ENCODE data around the gene GALNT13. TPM values are rescaled to one million over a fixed set of nuclear protein-coding genes. Genes with fewer than 3 reads are reported as not detected.

GALNT13 gene
- total and polyA plus RNA-seq, 4 donors: not detected

DNA sequence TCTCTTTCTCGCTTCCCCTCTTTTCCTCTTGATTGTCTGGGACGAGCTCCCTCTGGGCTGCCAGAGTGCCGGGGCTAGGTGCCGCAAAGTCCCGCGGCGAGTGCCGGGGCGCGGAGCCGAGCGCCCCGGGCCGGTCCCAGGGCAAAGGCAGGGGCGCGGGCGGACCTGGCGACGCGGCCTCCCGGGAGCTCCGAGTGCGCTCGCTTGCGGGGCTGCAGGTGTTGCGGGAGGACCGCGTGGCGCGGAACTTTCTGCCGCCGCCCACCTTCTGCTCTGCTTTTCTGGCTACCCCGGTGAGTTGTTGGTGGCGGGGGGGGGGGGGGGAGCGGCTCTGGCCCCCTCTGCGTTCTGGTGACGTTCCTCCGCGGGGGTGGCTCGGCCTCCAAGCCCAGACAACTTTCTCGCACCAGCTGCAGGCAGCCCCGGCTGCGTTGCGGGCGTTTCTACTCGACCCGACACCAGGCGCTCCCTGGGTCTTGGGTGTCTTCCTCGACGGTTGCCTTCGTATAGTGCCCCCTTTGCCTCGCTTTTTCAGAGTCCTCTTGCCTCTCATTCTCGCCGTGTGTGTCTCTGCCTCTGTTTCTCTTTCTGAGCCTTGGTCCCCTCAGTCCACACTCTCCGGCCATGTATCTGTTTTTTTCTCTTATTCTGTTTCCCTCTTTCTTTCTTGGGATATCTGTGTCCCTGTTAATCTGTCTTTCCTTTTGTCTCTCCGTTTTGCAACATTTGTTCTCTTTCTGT, 759 bp downstream of the GALNT13 start:
- peaks cover 0 to 9% (median 1%) of the 10 kb centered on the region in 4 donors for H3K27me3 ChIP-seq (ENCODE audit: control insufficient read depth in 4 of 4, insufficient read depth in 4 of 4, low read length in 3 of 4)
- H3K4me1 ChIP-seq (ENCODE audit: control insufficient read depth in 4 of 4, insufficient read depth in 4 of 4, low read length in 3 of 4): peaks cover 0 to 3% (median under 1%) of the 10 kb centered on the region in 4 donors
- no peak for TF ChIP-seq FOXA2 (IDR thresholded peaks at IDR 0.05)
- TF ChIP-seq GABPA (IDR thresholded peaks at IDR 0.05 in 1 of 2, conservative IDR thresholded peaks at IDR 0.05 in 1 of 2): no peak
- TF ChIP-seq TAF1 (conservative IDR thresholded peaks at IDR 0.05): no peak
- no peak for TF ChIP-seq ATF3 (IDR thresholded peaks at IDR 0.05)
- TF ChIP-seq HNF4G (IDR thresholded peaks at IDR 0.05): no peak
- TF ChIP-seq JUND (IDR thresholded peaks at IDR 0.05): no peak
- no peak for TF ChIP-seq EGR1 (IDR thresholded peaks at IDR 0.05; ENCODE audit: low read depth in 2 of 2)
- no peak for TF ChIP-seq FOXA1 (IDR thresholded peaks at IDR 0.05)
- no peak for TF ChIP-seq YY1 (IDR thresholded peaks at IDR 0.05)
- no peak for TF ChIP-seq REST (IDR thresholded peaks at IDR 0.05)
- no peak for TF ChIP-seq RAD21 (IDR thresholded peaks at IDR 0.05)
- no peak for TF ChIP-seq RXRA (IDR thresholded peaks at IDR 0.05)
- no peak for TF ChIP-seq NR2F2 (IDR thresholded peaks at IDR 0.05)
- no peak for TF ChIP-seq HNF4A (conservative IDR thresholded peaks at IDR 0.05)
- TF ChIP-seq, protein P1, sequence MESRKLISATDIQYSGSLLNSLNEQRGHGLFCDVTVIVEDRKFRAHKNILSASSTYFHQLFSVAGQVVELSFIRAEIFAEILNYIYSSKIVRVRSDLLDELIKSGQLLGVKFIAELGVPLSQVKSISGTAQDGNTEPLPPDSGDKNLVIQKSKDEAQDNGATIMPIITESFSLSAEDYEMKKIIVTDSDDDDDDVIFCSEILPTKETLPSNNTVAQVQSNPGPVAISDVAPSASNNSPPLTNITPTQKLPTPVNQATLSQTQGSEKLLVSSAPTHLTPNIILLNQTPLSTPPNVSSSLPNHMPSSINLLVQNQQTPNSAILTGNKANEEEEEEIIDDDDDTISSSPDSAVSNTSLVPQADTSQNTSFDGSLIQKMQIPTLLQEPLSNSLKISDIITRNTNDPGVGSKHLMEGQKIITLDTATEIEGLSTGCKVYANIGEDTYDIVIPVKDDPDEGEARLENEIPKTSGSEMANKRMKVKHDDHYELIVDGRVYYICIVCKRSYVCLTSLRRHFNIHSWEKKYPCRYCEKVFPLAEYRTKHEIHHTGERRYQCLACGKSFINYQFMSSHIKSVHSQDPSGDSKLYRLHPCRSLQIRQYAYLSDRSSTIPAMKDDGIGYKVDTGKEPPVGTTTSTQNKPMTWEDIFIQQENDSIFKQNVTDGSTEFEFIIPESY (IDR thresholded peaks at IDR 0.05): no peak
- TF ChIP-seq, protein P2, sequence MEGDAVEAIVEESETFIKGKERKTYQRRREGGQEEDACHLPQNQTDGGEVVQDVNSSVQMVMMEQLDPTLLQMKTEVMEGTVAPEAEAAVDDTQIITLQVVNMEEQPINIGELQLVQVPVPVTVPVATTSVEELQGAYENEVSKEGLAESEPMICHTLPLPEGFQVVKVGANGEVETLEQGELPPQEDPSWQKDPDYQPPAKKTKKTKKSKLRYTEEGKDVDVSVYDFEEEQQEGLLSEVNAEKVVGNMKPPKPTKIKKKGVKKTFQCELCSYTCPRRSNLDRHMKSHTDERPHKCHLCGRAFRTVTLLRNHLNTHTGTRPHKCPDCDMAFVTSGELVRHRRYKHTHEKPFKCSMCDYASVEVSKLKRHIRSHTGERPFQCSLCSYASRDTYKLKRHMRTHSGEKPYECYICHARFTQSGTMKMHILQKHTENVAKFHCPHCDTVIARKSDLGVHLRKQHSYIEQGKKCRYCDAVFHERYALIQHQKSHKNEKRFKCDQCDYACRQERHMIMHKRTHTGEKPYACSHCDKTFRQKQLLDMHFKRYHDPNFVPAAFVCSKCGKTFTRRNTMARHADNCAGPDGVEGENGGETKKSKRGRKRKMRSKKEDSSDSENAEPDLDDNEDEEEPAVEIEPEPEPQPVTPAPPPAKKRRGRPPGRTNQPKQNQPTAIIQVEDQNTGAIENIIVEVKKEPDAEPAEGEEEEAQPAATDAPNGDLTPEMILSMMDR (IDR thresholded peaks at IDR 0.05; ENCODE audit: low read depth, low read length, missing input control): no peak
- 3% methylated on average over 56 of the region's 56 CpGs for WGBS
- DNase-seq (ENCODE audit: low spot score): no peak
- H3K4me3 ChIP-seq (ENCODE audit: low read depth in 1 of 3, low read length in 3 of 3): no peak overlapping the region
- no peaks in the 10 kb centered on the region for H3K36me3 ChIP-seq (ENCODE audit: control insufficient read depth in 4 of 4, insufficient read depth in 3 of 4, low read depth in 1 of 4, low read length in 3 of 4)
- no peak overlapping the region for H3K27ac ChIP-seq (ENCODE audit: low read depth in 1 of 2, low read length in 2 of 2)
- no peak overlapping the region for H3K9ac ChIP-seq (ENCODE audit: low read depth in 1 of 2, low read length in 2 of 2)
- no peaks in the 10 kb centered on the region for H3K9me3 ChIP-seq (ENCODE audit: control insufficient read depth in 4 of 4, low read length in 3 of 4)

Measured in liver (tissue), 9 donors.